Activated naive CD4-positive, alpha-beta T cell treated with anti-CD3 and anti-CD28 coated beads, Interleukin-2, amount 50 U/mL, for 72 hours (primary cell): ENCODE measurements around the gene ZBTB11. TPM values are rescaled to one million over a fixed set of nuclear protein-coding genes. Genes with fewer than 3 reads are reported as not detected.
"Not testable (repeated sequence)": the region's sequence is repeated elsewhere in the genome, so short reads cannot be mapped to it uniquely, and the experiment has no call there.

Experiments
- ATAC-seq, 2 donors: fragments of 150-1000 bp; cut with Tn5 transposase; 2 replicates each; pipeline ENCODE4 v1.10.0; 2021; ENCODE audit warnings: mild to moderate bottlenecking in 2 of 2, moderate library complexity in 2 of 2
- DNase-seq, 2 donors: peaks; one replicate each; pipeline ENCODE4 v3.0.0; 2021 to 2022; ENCODE audit warnings: low spot score in 2 of 2
- H3K27ac Mint-ChIP-seq, 2 donors: one replicate each; pipeline ENCODE4 v1.8.0; 2022; ENCODE audit warnings: mild to moderate bottlenecking in 2 of 2, mixed read lengths in 2 of 2
- H3K36me3 Mint-ChIP-seq, 2 donors: one replicate each; pipeline ENCODE4 v1.8.0; 2022; ENCODE audit warnings: mixed read lengths in 2 of 2
- H3K9me3 Mint-ChIP-seq, 2 donors: one replicate each; pipeline ENCODE4 v1.8.0; 2022; ENCODE audit warnings: mixed read lengths in 2 of 2
- total RNA-seq, 2 donors: library from RNA; stranded (reverse); gene quantifications; one replicate each; pipeline ENCODE4 v1.2.3, GENCODE V29; 2022

The ZBTB11 gene
- total RNA-seq, 2 donors from 2014 or later, result 22.7 to 48.1 TPM

GRCh38 chr3:101701696-101702634 is 25.0 kb upstream of the ZBTB11 start:
- ATAC-seq (no peak), DNase-seq (no peak)
- H3K36me3 Mint-ChIP-seq, result no peaks in the 10 kb centered on the region
- H3K9me3 Mint-ChIP-seq, result no peaks in the 10 kb centered on the region
- H3K27ac Mint-ChIP-seq, result no peak overlapping the region

DNA sequence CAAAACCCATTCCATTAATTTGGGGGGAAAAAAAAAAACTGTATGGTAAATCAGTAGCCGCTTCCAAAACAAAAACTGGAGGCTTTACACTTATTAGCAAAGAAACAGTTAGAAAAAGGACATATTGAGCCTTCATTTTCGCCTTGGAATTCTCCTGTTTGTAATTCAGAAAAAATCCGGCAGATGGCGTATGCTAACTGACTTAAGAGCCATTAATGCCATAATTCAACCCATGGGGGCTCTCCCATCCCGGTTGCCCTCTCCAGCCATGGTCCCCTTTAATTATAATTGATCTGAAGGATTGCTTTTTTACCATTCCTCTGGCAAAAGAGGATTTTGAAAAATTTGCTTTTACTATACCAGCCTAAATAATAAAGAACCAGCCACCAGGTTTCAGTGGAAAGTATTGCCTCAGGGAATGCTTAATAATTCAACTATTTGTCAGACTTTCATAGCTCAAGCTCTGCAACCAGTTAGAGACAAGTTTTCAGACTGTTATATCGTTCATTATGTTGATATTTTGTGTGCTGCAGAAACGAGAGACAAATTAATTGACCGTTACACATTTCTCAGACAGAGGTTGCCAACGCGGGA is 18.9 kb upstream of the ZBTB11 start:
- Mint-ChIP-seq H3K27ac (no peak overlapping the region), H3K36me3 (no peaks in the 10 kb centered on the region), H3K9me3 (no peaks in the 10 kb centered on the region)
- DNase-seq (peak in 1 of 2 donors; percentile 63), ATAC-seq (peak; percentile 35 to 46)

DNA sequence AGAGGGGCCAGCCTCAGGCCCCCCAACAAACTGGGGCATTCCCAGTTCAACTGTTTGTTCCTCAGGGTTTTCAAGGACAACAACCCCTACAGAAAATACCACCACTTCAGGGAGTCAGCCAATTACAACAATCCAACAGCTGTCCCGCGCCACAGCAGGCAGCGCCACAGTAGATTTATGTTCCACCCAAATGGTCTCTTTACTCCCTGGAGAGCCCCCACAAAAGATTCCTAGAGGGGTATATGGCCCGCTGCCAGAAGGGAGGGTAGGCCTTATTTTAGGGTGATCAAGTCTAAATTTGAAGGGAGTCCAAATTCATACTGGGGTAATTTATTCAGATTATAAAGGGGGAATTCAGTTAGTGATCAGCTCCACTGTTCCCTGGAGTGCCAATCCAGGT is 17.9 kb upstream of the ZBTB11 start:
- not testable (repeated sequence) for ATAC-seq, H3K27ac Mint-ChIP-seq, H3K9me3 Mint-ChIP-seq, DNase-seq, H3K36me3 Mint-ChIP-seq

GRCh38 chr3:101693540-101693939 is 16.6 kb upstream of the ZBTB11 start:
- not testable (repeated sequence) for H3K36me3 Mint-ChIP-seq, H3K9me3 Mint-ChIP-seq, H3K27ac Mint-ChIP-seq
- DNase-seq (peak in 1 of 2 donors; percentile 44), ATAC-seq (peak; percentile 86 to 87)

GRCh38 chr3:101691685-101692671 is 15.0 kb upstream of the ZBTB11 start:
- not testable (repeated sequence) for H3K36me3 Mint-ChIP-seq, H3K27ac Mint-ChIP-seq, H3K9me3 Mint-ChIP-seq, DNase-seq, ATAC-seq

- H3K36me3 Mint-ChIP-seq, result peaks cover 6% of the 10 kb centered on the region in 2 donors
- DNase-seq, result no peak
- no peaks in the 10 kb centered on the region for H3K9me3 Mint-ChIP-seq
- peak overlapping the region; percentile 39 to 44 for H3K27ac Mint-ChIP-seq
- peak in 1 of 2 donors; percentile 7 for ATAC-seq
These were observed 14.0 kb upstream of the ZBTB11 start for GRCh38 chr3:101690972-101691371.

- ATAC-seq (no peak), DNase-seq (no peak)
- peak overlapping the region in 1 of 2 donors; percentile 77 for H3K27ac Mint-ChIP-seq
- H3K9me3 Mint-ChIP-seq, result no peaks in the 10 kb centered on the region
- H3K36me3 Mint-ChIP-seq, result peaks cover 20 to 22% of the 10 kb centered on the region in 2 donors
These were observed 12.4 kb upstream of the ZBTB11 start for GRCh38 chr3:101689286-101689685.

- Mint-ChIP-seq H3K36me3 (peaks cover 20 to 26% of the 10 kb centered on the region in 2 donors), H3K27ac (peak overlapping the region; percentile 96 to 99), H3K9me3 (no peaks in the 10 kb centered on the region)
- ATAC-seq (peak in 1 of 2 donors; percentile 12), DNase-seq (no peak)
These were observed 10.4 kb upstream of the ZBTB11 start for GRCh38 chr3:101687142-101687931.

DNA sequence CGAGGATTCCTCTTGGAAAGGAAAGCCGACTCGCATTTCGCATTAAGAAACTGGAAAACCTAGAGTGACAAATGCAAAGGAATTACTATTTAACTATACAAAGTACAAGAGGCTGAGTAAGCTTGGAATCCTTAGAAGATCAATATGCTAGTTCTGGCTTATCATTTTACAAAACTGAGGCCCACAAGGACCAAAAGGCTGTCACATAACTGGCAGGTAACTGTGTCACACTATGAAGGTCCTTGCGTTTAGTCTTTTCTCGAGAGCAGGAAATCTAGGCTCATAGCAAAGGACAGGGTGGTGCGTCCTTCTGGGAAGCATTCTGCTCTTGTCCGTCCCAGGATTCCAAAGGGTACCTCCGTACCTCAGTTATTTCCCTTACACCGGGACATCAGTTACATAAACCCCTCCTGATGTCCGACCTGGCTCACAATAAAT is 9.0 kb upstream of the ZBTB11 start:
- DNase-seq, result no peak
- Mint-ChIP-seq H3K27ac (peak overlapping the region; percentile 96 to 99), H3K9me3 (no peaks in the 10 kb centered on the region), H3K36me3 (peaks cover 26 to 40% of the 10 kb centered on the region in 2 donors)
- peak in 1 of 2 donors; percentile 2 for ATAC-seq

DNA sequence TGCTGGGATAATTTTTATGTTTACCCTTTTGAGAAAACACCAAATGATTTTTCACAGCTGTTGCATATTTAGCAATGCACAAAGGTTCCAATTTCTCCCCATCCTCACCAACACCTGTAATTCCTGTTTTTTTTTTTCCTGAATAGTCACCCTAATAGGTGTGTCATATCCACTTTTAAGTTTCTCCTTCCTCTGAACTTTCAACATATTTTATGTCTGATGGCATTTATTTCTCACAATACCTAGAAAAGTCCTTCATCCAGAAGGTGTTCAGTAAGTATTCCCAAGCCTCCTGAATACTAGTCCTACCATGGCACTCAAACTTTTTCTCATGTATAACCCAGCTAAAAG is 8.1 kb upstream of the ZBTB11 start:
- ATAC-seq (no peak), DNase-seq (no peak)
- peak overlapping the region; percentile 96 to 99 for H3K27ac Mint-ChIP-seq
- H3K9me3 Mint-ChIP-seq, result no peaks in the 10 kb centered on the region
- peaks cover 26 to 49% of the 10 kb centered on the region in 2 donors for H3K36me3 Mint-ChIP-seq

DNA sequence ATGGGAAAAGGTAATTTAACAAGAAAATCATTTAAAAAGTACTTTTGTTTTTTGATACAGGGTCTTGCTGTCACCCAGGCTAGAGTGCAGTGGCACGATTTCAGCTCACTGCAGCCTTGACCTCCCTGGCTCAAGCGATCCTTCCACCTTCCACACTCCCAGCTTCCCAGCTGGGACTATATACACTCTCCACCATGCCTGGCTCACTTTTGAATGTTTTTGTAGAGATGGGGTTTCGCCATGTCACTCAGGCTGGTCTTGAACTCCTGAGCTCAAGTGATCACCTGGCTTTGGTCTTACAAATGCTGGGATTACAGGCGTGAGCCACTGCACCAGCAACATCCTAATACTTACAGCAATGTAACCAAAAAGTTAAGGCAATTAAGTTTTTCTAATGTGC is 3.5 kb upstream of the ZBTB11 start:
- peak overlapping the region in 1 of 2 donors; percentile 52 for H3K27ac Mint-ChIP-seq
- DNase-seq (no peak), ATAC-seq (no peak)
- no peaks in the 10 kb centered on the region for H3K9me3 Mint-ChIP-seq
- peaks cover 33 to 54% of the 10 kb centered on the region in 2 donors for H3K36me3 Mint-ChIP-seq

DNA sequence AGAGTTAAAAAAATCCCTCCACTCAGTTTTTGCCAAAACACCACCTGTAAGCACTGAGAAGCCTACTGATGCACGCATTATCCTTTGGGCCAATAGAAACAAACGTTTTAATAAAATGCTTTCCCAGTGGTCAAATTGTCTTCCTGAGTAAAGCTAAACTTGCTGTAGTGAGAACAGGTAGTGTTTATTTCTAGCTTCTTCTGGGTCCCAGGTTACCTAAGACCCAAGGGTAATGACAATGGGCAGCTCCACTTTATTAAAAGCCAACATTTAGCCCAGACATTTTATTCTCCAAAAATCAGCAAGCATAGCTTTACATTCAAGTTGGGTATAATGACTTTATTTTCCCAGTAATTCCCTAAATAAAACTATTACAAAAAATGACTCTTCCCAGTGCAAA is 1.9 kb upstream of the ZBTB11 start:
- H3K9me3 Mint-ChIP-seq, H3K27ac Mint-ChIP-seq, DNase-seq, ATAC-seq: not testable (repeated sequence)
- H3K36me3 Mint-ChIP-seq, result peaks cover 30 to 50% of the 10 kb centered on the region in 2 donors

- no peak for DNase-seq
- H3K9me3 Mint-ChIP-seq, result no peaks in the 10 kb centered on the region
- peaks cover 31 to 51% of the 10 kb centered on the region in 2 donors for H3K36me3 Mint-ChIP-seq
These were observed 729 bp upstream of the ZBTB11 start for GRCh38 chr3:101677436-101678286.

DNA sequence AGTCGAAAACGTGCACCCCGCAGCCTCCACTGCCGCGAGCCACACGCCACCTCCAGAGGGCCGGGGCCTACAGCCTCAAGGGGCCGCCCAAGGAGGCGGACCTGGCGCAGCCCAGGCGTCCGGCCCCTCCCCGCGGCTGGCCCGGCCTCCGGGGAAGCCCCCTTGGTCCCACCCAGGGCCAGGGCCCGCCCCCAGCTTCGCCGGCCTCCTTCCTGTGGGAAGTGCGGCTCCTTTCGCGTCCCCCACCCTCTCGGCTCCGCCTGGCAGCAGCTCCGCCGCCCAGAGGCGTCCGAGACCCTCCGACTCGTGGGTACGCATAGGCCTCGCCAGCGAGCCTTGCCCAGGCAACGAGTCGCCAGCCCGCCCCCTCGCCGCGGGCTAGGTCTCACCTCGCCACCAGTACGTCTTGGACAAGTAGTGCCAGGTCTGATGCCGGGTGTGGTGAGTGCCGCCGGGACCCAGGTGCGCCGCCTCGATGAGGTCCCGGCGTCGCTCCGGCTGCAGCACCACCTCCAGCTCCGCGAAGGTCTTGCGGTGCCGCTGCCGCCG is 642 bp downstream of the ZBTB11 start:
- peak; percentile 88 to 90 for ATAC-seq
- H3K36me3 Mint-ChIP-seq, result peaks cover 28 to 49% of the 10 kb centered on the region in 2 donors

More at GRCh38 chr3:101677436-101678286, 729 bp upstream of the ZBTB11 start:
- H3K27ac Mint-ChIP-seq, result peak overlapping the region; percentile 97 to 98
- no peak for ATAC-seq

More for the DNA sequence above, 642 bp downstream of the ZBTB11 start:
- Mint-ChIP-seq H3K9me3 (no peaks in the 10 kb centered on the region), H3K27ac (peak overlapping the region; percentile 97 to 98)
- DNase-seq, result peak; percentile 92 to 96
